ENCODE data around the gene RWDD3.

The RWDD3 gene, protein sequence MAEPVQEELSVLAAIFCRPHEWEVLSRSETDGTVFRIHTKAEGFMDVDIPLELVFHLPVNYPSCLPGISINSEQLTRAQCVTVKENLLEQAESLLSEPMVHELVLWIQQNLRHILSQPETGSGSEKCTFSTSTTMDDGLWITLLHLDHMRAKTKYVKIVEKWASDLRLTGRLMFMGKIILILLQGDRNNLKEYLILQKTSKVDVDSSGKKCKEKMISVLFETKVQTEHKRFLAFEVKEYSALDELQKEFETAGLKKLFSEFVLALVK

DNA sequence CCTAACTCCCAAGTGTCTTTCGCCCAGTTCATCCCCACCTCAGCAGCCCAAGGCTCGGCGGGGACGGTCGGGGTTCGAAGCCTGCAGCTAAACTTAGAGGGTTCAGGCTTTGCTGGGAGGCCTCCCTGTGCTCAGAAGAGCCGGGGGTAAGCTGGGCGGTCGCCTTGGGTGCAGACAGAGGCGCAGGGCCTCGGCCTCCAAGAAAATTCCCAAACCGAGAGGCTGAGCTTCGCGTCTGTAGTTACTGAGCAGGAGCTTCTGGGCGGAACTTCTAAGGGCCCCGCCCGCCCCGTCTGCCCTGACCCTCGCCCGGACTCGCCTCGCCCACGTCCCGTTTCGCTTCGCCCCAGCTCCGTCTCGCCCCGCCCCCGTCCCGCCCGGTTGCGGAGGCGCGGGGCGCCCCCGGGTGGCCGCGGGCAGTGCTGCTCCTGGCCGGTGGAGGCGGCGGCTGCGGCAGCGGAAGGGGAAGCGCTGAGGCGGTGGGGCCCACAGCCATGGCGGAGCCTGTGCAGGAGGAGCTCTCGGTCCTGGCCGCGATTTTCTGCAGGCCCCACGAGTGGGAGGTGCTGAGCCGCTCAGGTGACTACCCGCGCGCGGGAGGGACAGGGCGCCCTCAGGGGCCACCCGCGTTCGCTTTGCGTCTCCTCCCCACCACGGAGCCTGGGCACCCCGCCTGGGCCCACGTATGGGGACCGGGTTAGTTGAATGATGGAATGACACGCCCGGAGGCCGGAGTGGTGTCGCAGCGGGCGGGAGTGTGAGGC lies at the start of gene RWDD3:
Gene RWDD3 (plus strand): TSS at position 474 of the 764 bp plus-strand sequence. CDS start 21 bp downstream, at position 495.
- peak; percentile 81 for DNase-seq (ENCODE audit: low spot score)

DNA sequence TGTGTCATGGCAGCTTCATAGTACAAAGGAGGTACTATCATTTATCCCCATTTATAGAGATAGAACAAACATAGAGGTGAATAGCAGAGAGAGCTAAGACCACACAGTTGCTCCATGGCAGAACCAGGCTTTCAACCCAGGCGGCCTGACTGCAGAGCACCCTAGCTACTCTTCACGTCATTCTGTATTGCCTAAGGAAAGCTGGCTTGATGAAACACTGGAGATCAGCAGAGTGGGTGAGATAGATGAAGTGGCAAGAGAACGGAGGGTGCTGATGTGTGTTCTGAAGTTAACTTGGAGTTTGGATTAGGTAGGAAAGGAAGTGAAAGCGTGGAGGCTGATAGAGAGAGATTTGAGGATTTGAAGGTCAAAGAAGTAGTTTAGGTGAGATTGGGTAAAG lies 47.9 kb upstream of the RWDD3 start:
- no peak for DNase-seq (ENCODE audit: low spot score)

DNA sequence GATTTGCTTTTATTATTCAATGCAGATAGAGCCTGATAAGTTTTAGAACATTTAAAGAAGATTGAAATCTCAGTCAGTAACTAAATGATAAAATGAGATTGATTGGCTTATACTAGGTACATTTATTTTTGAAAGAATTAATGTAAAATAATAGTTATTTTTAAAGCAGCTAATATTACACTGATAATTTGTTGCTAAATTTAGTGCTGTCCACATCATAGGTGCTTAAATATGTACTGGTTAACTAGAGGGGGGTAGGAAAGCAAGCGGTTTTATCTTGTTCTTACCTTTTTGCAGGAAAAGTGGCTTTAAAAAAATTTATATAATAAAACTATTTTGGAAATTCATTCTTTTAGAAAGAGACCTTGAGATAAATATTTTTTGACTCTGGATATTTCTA lies 40.4 kb upstream of the RWDD3 start:
- no peak for DNase-seq (ENCODE audit: low spot score)

DNA sequence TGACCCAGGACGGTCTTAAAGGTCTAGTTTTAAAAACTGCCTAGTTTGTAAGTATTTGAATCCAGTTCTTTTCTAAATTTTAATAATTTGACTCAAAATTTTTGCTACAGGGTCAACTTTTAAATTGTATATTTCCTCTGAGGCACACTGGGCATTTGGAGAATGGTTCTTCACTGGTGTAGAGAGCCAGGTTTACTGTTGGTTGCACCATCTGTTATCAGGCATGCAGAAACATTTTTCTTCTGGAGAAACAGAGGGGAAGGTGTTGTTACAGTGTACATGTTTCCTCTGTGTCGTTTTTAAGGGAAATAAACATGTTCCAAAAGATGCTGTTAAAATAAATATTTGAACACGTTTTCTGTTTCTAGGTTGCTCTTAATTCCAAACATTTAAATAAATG lies 39.0 kb upstream of the RWDD3 start:
- no peak for DNase-seq (ENCODE audit: low spot score)

DNA sequence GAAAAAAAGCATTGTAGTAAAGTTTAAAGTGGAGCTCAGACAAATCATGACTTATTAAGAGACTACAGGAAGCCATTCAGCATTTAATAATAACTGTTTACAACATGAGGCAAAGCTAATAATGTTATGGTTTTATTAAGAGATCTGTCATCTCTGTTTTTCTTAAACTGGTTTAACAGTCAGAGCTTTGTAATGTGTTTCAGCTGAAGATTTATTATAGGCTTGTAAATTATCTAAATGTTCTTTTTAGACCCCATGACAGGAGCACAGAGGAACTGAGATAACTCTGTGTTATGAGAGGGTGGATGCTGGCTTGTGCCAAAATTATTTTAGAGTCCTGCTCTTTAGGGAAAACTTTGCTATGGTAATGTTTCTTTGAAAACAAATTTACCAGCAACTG lies 38.0 kb upstream of the RWDD3 start:
- no peak for DNase-seq (ENCODE audit: low spot score)

DNA sequence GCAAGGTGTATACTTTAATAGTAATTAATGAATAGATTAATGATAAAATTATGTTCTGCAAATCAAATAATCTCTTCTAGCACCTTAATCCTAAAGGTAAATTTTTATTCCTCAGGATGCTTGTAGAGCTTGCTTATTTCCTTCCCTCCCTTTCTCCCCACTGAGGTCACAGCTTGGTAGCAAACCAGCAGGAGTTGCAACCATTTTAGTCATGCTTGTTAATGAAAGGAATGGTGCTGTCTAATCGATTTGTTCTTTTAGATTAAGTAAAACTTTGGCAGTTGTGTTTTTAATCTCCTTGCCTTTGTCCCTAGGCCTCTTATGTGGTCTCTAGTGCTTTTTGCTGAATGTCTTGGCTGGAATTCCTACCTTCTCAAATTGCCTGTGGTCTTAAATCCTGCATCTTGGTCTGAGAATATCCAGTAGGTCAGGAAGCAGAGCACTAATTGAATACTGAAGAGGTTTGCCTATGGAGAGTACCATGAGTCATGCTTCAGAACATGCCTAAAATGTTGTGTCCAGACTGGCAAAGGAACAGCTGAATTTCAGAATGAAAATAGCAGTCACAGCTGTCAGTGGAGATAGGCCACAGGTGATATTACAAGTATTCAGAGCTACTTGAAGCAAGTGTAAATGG lies 36.3 kb upstream of the RWDD3 start:
- DNase-seq (ENCODE audit: low spot score): no peak

DNA sequence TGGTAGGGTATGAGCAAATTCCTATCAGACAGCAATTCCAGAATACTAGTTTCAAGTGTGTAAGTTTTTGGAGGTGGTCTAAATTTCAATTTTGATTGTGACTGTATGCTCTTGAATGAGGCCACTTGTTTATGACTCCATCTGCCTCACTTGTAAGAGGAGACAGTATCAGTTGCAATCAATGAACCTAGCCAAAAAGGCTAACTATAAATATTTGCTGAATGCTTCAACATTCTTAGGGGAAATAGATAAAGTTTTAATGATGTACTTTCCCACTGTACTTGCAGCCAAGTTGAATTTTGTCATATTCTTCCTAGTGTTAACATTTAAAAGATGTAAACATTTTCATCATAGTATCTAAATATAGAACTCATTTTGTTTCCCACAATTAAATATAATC lies 32.1 kb upstream of the RWDD3 start:
- DNase-seq (ENCODE audit: low spot score): no peak

DNA sequence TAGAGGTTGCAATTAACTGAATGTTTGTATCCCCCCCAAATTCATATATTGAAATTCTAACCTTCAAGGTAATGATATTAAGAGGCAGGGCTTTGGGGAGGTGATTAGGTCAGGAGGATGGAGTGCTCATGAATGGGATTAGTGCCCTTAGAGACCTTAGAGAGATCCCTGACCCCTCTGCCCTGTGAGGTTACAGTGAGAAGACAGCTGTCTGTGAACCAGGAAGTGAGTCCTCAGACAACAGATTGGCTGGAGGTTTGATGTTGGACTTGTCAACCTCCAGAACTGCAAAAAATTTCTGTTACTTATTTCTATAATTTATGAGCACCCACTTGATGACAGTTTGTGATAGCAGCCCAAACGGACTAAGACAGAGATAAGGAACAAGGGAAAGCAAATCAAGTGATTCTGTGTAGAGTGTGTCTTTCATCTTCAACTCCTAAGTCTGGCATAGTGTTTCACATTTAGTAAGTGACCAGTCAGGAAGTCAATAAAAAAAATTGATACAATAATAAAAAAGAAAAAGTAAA lies 30.0 kb upstream of the RWDD3 start:
- DNase-seq (ENCODE audit: low spot score): no peak

DNA sequence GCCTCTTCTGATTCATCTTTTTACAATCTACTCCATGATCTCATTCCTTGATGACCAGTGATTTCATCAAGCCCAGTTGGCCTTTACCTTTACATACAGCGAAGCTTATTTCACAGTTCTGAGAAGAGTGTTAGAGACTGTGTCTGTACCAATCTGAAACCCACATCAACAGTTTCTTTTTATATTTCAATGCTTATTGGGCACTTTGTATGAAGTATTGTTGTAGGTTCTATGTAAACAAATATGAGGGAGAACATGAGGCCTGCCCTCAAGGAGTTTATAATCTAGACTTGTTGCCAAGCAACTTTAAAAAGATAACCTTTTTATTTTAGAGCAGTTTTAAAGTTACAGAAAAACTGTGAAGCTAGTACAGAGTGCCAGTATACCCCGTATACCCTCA lies 27.5 kb upstream of the RWDD3 start:
- no peak for DNase-seq (ENCODE audit: low spot score)

DNA sequence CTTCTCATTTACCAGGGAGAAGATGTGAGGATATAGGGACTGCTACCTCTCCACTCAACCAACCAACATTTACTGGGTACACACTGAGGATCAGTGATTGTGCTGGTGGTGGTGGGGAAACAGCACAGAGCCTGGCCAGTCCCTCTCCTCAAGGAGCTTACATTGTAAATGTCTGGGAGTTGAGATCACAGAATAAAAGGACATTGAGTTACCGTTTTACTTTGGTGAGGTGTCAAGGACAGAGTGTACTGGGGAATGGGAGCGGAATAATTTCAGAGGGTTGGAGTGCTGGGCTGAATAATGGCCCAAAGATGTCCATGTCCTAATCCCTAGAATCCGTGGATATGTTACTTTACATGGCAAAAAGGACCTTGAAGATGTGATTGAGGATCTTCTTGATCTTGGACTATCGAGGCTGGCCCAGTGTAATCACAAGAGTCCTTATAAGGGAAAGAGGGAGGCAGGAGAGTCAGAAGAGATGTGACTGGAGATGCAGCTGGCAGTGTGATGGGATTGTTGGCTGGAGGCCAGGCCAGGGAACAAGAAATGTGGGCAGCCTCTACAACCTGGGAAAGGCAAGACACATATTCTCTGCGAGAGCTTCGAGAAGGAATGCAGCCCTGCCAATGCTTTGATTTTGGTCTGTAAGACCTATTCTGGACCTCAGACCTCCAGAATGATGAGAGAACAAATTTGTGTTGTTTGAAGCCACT lies 26.6 kb upstream of the RWDD3 start:
- no peak for DNase-seq (ENCODE audit: low spot score)

DNA sequence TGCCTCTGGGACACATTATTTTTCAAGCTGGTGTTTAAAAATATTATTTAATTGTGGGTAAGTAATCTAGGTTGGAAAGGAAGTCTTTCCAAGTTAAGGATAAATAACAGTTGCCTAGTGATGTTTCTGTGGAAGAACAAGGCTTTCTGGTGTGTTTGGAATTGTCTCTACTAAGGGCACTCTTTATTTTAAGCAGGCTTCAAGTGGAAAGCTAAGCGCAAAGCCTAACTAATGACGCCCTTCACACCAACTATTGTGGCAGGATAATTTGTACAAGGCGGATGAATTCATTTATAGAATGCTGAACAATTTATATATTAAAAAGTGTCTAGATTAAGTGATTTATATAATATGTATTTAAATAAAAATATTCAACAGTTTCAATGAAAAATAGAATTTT lies 25.1 kb upstream of the RWDD3 start:
- DNase-seq (ENCODE audit: low spot score): no peak

DNA sequence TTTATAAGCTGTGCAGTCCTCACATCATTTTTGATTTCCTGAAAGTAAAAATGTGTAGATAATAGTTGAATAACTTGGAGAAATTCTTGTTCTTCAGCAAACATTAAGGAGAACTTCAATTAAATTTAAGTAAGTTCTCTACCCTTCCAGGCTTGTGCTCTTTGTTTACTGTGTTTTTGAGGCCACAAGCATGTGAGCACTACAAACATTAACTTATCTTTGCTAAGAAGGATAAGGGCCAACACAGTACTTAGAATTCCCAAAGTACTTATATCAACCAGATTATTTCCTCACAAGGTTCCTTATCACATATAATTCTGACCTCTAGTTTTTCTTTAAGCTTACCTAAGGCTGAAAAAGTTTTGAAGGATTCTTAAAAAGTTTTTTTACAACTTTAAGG lies 24.7 kb upstream of the RWDD3 start:
- no peak for DNase-seq (ENCODE audit: low spot score)

DNA sequence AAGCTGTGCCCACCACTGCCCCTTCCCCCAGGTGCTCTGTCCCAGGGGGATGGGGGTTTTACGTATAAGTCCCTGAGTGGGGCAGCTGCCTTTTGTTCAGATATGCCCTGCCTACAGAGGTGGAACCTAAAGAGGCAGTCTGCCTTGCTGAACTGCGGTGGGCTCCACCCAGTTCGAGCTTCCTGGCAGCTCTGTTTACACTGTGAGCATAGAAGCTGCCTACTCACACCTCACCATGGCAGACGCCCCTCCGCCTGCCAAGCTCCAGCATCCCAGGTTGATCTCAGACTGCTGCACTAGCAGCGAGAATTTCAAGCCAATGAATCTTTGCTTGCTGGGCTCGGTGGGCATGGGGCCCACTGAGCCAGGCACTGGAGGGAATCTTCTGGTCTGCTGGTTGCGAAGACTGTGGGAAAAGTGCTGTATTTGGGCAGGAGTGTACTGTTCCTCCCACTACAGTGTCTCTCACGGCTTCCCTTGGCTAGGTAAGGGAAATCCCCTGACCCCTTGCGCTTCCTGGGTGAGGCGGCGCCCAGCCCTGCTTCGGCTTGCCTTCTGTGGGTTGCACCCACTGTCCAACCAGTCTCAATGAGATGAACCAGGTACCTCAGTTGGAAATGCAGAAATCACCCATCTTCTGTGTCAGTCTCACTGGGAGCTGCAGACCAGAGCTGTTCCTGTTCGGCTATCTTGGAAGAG lies 17.6 kb upstream of the RWDD3 start:
- DNase-seq (ENCODE audit: low spot score): no peak

DNA sequence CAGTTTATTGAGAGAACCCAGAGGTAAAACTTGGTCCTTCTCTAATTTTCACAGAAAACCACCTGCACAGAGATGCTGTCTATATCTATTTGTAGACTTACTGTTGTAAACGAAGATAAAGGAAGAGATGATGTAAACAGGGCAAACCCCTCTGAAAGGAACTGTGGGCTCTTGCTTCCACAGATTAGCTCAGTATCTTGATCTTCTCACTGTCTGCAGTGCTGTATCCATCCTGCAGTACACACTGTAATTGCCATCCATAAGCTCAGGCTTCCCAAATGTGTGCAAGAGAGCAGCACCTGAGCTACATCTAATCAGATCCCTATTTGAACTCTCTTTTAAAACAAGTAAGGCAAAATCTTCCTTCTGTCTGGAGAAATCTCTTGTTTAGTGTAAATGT lies 16.6 kb upstream of the RWDD3 start:
- DNase-seq (ENCODE audit: low spot score): no peak

DNA sequence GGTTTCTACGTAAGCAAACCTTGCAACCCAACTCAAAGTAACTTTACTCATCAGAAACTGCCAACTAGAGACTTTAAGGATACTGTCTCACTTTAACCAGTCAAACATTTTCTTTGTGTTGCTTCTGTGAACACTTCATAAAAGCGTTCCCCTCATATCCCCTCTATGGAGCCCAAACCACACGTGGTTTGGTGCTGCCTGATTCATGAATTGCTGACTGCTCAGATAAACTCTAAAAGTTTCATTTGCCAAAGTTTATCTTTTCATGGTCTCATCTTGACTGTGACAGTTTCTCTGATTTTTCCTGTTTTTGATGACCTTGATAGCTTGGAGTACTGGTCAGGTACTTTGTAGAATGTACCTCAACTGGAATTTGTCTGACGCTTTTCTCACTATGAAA lies 14.6 kb upstream of the RWDD3 start:
- no peak for DNase-seq (ENCODE audit: low spot score)

DNA sequence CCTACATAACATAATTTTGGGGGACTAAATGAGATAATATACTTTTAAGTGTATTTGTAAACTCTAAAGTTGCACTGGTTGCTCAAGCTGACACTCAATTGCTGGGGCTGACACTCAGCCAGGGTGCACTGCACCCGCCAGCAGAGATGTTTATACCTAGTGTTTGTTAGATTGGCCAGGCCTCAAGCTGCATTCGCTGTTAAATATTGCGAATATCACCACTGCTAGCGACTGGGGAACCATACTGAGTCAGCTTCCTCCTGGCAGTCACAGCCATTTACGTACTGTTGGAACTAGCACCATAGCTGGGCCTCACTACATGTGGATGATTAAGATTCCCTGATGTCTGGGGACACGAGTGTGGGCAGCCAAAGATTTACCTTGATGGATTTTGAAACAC lies 12.7 kb upstream of the RWDD3 start:
- no peak for DNase-seq (ENCODE audit: low spot score)

DNA sequence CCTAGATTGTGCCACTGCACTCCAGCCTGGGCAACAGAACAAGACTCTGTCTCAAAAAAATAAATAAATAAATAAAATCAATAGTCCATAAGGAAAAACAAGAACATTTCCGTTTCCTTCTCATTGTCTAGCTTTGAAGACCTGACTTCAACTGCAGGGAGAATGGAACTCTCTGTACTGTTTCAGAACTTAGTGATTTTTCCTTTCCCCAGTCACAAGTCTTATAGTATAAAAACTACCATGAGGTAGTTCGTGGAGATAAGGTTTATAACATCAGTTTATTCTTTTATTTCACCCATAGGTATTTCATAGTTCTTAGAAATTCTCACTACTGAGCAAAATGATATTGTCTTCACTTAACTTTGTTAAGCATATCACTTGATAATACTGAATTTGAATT lies 11.4 kb upstream of the RWDD3 start:
- no peak for DNase-seq (ENCODE audit: low spot score)

DNA sequence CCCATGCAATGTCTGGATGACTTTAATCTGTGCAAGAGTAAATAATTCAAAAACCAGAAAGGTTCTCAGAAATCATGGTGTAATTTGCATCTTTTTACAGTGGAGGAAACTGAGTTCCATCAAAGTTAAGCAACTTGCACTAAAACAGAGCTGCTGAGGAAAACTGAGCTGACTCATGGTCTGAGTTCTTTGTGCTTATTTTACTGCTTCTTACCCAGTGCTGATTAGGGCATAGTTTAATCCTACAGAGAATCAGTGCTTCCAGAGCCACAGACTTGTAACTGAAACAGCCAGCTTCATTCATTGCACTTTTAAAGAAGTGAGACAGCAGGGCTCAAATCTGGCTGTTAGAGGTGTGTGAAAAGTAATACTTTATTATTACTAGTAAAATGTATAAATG lies 10.9 kb upstream of the RWDD3 start:
- DNase-seq (ENCODE audit: low spot score): no peak

DNA sequence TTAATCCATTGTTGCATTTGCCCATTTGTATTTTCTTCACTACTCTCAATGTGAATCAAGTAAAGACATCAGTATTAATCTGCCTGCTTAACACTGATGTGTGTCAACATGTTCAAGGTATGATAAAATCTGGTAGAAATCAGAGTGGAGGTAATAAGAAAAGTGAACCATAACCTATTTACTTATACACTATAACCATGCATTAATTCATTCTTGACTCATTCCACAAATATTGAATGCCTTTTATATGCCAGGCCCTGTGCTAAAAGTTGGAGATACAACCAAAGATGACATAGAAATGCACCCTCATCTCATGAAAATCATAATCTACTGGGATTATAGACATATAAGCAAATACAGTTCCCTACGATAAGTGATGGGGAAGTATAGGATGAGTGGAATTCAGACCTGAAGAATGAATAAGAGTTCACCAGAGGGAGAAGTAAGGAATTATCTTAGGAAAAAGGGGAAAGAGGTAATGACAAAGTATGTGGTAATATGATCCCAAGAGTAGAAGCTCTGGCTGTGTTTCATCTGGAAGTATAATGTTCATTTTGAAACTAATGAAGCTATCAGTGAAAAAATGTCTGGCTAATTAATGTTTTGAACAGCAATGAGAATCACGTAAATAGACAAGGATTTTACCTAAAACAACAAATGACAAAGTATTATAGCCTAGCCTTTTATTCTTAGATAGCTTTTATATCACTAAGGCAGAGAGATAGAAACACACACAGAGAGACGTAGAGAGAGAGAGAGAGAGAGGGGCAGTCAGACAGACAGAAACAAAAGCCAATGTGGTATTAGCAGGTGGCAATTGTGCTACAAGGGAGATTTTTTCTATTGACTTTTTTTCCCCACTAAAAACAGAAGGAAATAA lies 7.0 kb upstream of the RWDD3 start:
- DNase-seq (ENCODE audit: low spot score): no peak

DNA sequence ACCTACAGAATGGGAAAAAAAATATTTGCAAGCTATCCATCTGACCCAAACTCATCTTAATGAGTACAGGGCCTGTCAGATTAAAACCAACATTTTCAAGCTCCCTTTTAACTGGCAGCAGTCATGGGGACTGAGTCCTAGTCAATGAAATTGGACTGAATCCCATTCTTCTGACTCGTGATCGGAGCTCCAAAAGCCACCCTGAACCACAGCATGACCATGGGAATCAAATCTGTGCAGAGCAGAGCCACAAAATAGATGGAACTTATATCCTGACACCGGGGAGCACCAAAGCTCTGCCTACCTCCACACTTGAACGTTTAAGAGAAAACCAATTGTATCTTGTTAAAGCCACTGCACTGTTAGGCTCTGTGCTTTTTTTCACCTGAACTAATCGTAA lies 5.0 kb upstream of the RWDD3 start:
- DNase-seq (ENCODE audit: low spot score): no peak

DNA sequence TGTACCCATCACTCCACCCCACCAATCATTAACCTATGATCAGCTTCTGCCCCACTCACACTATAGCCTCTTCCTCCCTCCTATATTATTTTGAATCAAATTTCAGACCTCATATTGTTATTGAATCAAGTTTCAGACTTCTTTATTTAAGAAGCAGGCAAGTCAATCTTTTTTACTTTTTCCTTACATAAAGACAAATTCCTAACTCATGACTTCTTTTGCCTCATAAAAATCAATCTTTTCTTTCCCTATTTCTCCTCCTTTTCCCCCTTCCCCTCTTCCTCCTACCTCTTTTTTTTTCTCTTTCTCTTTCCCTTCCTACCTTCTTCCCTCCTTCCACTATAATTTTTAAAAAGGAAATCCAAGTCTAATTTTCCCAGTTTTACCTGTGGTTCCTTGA lies 4.3 kb upstream of the RWDD3 start:
- DNase-seq (ENCODE audit: low spot score): no peak

All from kidney capillary endothelial cell (primary cell).